Brain microvascular endothelial cell (primary cell): ENCODE results near the gene CHN2.

Experiments used
- DNase-seq: peaks from one replicate; pipeline ENCODE4 v3.0.0-alpha.2; 2020
- H3K27ac ChIP-seq: fragments of 250-450 bp; sonication (Bioruptor Pico); 2 replicates; pipeline ENCODE4 v1.5.1; 2020; ENCODE audit warnings: mild to moderate bottlenecking, moderate library complexity
- H3K27me3 ChIP-seq: fragments of 250-450 bp; sonication (Bioruptor Pico); replicated peaks from 2 replicates; pipeline ENCODE4 v1.5.1; 2020; ENCODE audit warnings: mild to moderate bottlenecking
- H3K36me3 ChIP-seq: fragments of 250-450 bp; sonication (Bioruptor Pico); replicated peaks from 2 replicates; pipeline ENCODE4 v1.5.1; 2020; ENCODE audit warnings: mild to moderate bottlenecking
- H3K4me3 ChIP-seq: 2 replicates; pipeline ENCODE4 v1.5.1; 2011; ENCODE audit warnings: low read depth, mild to moderate bottlenecking, control low read depth, low read length, moderate library complexity
- CTCF ChIP-seq: IDR thresholded peaks from 2 replicates; pipeline ENCODE4 v1.5.1; 2011; ENCODE audit warnings: low read depth, mild to moderate bottlenecking, moderate library complexity, low read length, control low read depth, inconsistent platforms; ENCODE audit errors: missing control alignments
- in situ Hi-C: cut with HindIII; loops from 2 replicates; pipeline ENCODE4 v1.10.0; 2017; ENCODE audit warnings: low sequenced_read_pairs, low pct_ligation_motif_present

Gene CHN2

GRCh38 chr7:29363636-29364425, 169.3 kb downstream of the CHN2 start:
- H3K36me3 ChIP-seq, result no peaks in the 10 kb centered on the region
- no peak for DNase-seq
- in situ Hi-C loops, result no loop called here
- TF ChIP-seq CTCF, result no peak
- no peaks in the 10 kb centered on the region for H3K27me3 ChIP-seq
- H3K27ac ChIP-seq, result no peak overlapping the region
- no peak overlapping the region for H3K4me3 ChIP-seq

- no peaks in the 10 kb centered on the region for H3K27me3 ChIP-seq
- H3K36me3 ChIP-seq, result no peaks in the 10 kb centered on the region
- no peak for DNase-seq
- H3K27ac ChIP-seq, result no peak overlapping the region
- H3K4me3 ChIP-seq, result no peak overlapping the region
- in situ Hi-C loops, result no loop called here
- TF ChIP-seq CTCF, result no peak
Observed at GRCh38 chr7:29364661-29365060, 170.1 kb downstream of the CHN2 start.

- in situ Hi-C loops, result no loop called here
Observed at GRCh38 chr7:29365423-29365822, 170.8 kb downstream of the CHN2 start.

GRCh38 chr7:29367784-29368183, 173.2 kb downstream of the CHN2 start:
- in situ Hi-C loops, result no loop called here
- no peak for TF ChIP-seq CTCF

More at GRCh38 chr7:29365423-29365822, 170.8 kb downstream of the CHN2 start:
- H3K27ac ChIP-seq, result no peak overlapping the region
- DNase-seq, result no peak
- no peaks in the 10 kb centered on the region for H3K36me3 ChIP-seq
- no peaks in the 10 kb centered on the region for H3K27me3 ChIP-seq
- no peak overlapping the region for H3K4me3 ChIP-seq
- no peak for TF ChIP-seq CTCF

GRCh38 chr7:29369909-29370488, 175.4 kb downstream of the CHN2 start:
- Histone ChIP-seq H3K27me3 (no peaks in the 10 kb centered on the region), H3K36me3 (no peaks in the 10 kb centered on the region), H3K27ac (no peak overlapping the region), H3K4me3 (no peak overlapping the region)
- TF ChIP-seq CTCF, result no peak
- in situ Hi-C loops, result no loop called here
- DNase-seq, result no peak

More at GRCh38 chr7:29367784-29368183, 173.2 kb downstream of the CHN2 start:
- no peak overlapping the region for H3K4me3 ChIP-seq
- no peaks in the 10 kb centered on the region for H3K27me3 ChIP-seq
- H3K36me3 ChIP-seq, result no peaks in the 10 kb centered on the region
- H3K27ac ChIP-seq, result no peak overlapping the region
- no peak for DNase-seq
